OCI-LY3 (cell line): ENCODE results near the gene CDH4.

Source experiments
- EZH2phosphoT487 ChIP-seq: fragments of 200-600 bp; shearing (Covaris generic); IDR thresholded peaks from 2 replicates; pipeline ENCODE4 v1.6.1; 2018; ENCODE audit warnings: antibody characterized with exemption, mixed run types, low read depth
- TF ChIP-seq, protein P1 (sequence below): fragments of 200-600, 300-600 bp; sonication (generic); IDR thresholded peaks from 2 replicates; pipeline ENCODE4 v1.5.1; 2014; ENCODE audit warnings: antibody characterized with exemption, low read length, low read depth

DNA sequence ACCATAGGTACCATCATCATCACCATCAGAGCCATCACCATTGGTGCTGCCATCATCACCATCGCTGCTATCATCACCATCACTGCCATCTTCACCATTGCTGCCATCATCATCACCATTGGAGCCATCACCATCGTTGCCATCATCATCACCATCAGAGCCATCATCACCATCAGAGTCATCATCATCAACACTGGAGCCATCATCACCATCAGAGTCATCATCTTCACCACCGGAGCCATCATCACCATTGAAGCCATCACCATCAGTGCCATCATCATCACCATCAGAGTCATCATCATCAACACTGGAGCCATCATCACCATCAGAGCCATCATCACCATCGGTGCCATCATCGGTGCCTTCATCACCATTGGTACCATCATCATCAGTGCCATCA, 474.9 kb downstream of the CDH4 start:
- TF ChIP-seq, protein P1, sequence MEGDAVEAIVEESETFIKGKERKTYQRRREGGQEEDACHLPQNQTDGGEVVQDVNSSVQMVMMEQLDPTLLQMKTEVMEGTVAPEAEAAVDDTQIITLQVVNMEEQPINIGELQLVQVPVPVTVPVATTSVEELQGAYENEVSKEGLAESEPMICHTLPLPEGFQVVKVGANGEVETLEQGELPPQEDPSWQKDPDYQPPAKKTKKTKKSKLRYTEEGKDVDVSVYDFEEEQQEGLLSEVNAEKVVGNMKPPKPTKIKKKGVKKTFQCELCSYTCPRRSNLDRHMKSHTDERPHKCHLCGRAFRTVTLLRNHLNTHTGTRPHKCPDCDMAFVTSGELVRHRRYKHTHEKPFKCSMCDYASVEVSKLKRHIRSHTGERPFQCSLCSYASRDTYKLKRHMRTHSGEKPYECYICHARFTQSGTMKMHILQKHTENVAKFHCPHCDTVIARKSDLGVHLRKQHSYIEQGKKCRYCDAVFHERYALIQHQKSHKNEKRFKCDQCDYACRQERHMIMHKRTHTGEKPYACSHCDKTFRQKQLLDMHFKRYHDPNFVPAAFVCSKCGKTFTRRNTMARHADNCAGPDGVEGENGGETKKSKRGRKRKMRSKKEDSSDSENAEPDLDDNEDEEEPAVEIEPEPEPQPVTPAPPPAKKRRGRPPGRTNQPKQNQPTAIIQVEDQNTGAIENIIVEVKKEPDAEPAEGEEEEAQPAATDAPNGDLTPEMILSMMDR, result no peak
- no peak for TF ChIP-seq EZH2phosphoT487
